GM12865 (cell line): ENCODE results near the gene IL17A.
"Not testable (repeated sequence)": the region's sequence is repeated elsewhere in the genome, so short reads cannot be mapped to it uniquely, and the experiment has no call there.

Experiments used
- DNase-seq: peaks from one replicate; pipeline ENCODE4 v3.0.0; 2010; ENCODE audit warnings: low read depth
- H3K4me3 ChIP-seq: 2 replicates; pipeline ENCODE4 v1.5.1; 2011; ENCODE audit warnings: mild to moderate bottlenecking, low read depth, low read length, control low read depth
- TF ChIP-seq, protein P1 (sequence below): IDR thresholded peaks from 2 replicates; pipeline ENCODE4 v1.5.1; 2011; ENCODE audit warnings: low read length, control low read depth, low read depth, inconsistent platforms; ENCODE audit not compliant: insufficient read depth; ENCODE audit errors: missing control alignments

The IL17A gene

DNA sequence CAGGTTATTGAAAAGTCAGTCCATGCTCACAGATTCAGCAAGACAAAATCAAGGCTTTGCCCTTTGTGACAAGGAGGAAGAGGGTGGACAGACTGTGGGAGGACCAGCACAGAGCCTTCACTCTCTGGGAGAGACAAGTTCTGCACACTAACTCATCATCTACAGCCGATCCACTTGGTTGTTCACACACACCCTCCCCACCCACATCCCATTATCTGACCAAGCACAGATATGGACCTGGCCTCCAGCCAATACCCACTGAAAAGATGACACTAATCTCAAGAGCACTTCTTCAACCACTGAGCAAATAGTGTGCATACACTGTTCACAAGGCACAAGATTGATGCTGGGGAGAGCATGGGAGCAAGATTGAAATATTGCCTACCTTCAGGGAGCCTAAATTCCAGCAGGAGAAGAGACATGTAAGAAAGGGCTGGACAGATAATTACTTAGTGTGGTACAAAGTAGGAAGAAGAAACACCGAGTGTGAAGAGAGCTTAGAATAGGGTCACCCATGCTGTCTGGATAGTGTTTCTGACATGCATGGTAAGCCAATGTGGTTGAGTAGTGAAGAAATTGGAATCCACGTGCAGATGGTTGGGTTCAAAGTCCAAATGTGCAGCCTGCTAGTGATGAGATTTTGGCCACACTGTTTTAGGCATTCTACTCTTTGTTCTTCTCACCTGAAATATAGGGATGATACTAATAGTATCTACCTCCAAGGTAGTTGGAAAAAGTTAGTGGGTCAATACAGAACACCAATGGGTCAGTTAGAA lies 21.7 kb upstream of the IL17A start:
- TF ChIP-seq, protein P1, sequence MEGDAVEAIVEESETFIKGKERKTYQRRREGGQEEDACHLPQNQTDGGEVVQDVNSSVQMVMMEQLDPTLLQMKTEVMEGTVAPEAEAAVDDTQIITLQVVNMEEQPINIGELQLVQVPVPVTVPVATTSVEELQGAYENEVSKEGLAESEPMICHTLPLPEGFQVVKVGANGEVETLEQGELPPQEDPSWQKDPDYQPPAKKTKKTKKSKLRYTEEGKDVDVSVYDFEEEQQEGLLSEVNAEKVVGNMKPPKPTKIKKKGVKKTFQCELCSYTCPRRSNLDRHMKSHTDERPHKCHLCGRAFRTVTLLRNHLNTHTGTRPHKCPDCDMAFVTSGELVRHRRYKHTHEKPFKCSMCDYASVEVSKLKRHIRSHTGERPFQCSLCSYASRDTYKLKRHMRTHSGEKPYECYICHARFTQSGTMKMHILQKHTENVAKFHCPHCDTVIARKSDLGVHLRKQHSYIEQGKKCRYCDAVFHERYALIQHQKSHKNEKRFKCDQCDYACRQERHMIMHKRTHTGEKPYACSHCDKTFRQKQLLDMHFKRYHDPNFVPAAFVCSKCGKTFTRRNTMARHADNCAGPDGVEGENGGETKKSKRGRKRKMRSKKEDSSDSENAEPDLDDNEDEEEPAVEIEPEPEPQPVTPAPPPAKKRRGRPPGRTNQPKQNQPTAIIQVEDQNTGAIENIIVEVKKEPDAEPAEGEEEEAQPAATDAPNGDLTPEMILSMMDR, result no peak
- no peak overlapping the region for H3K4me3 ChIP-seq
- DNase-seq, result peak; percentile 24

DNA sequence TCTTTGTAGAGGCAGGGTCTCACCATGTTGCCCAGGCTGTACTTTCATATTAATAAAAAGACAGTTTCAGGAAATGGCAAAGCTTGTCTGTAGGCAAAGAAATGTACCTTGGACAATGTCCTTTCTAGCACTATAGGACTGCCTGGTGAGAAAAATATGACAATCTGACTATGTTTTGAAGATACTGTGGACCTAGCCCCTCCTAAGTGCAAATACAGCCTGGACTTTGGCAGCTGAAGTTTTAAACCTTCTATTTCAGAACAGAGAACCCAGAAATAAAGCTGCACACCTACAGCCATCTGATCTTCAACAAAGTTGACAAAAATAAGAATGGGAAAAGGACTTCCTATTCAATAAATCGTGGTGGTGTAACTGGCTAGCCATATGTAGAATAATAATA lies 18.9 kb upstream of the IL17A start:
- TF ChIP-seq, protein P1, result no peak
- H3K4me3 ChIP-seq, result no peak overlapping the region
- no peak for DNase-seq

DNA sequence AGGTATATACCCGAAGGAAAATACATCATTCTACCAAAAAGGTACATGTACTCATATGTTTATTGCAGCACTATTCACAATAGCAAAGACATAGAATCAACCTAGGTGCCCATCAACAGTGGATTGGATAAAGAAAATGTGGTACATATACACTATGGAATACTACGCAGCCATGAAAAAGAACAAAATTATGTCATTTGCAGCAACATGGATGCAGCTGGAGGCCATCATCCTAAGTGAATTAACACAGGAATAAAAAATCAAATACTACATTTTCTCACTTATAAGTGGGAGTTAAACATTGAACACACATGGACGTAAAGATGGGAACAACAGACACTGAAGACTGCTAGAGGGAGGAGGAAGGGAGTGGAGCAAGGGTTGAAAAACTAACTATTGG lies 17.8 kb upstream of the IL17A start:
- not testable (repeated sequence) for H3K4me3 ChIP-seq, DNase-seq

DNA sequence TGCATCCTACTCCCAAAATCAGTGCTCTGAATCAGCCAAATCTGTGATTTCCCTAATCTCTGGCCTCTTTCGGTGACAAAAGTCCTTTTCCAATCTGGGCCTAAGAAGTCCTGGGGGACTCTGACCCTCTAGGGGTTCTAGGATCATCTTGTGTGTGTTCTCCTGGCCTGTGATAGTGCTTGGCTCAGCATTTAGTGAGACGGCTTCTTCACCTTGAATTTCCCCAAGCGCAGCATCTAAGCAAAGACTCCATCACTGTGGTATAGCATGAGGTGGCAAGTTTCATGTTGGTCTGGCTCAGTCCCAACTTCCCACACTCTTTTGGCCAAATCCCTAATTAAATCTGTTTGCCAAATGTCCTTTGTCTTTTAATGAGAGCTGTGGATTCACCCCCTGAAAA lies 12.1 kb upstream of the IL17A start:
- DNase-seq, result peak; percentile 18
- H3K4me3 ChIP-seq, result no peak overlapping the region
- TF ChIP-seq, protein P1, result no peak

DNA sequence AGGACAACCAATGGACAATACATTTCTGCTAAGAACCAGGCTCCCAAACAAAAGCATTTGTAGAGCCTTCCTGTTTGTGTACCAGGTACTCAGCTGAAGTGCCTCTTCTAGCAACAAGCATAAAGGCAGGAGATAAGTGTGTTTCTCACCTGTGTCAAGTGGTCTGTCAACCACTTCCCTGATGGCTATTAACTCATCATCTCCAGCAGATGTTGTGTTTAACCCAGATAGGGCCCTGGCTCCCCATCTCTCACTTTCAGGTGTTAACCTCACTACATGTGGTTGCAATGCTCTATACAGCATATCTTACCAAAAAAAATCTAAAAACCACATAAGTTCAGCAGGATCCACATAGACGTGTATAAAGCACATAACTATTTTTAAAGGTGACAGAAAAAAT lies 9.6 kb upstream of the IL17A start:
- no peak overlapping the region for H3K4me3 ChIP-seq
- peak; percentile 84 for DNase-seq
- TF ChIP-seq, protein P1, result no peak

DNA sequence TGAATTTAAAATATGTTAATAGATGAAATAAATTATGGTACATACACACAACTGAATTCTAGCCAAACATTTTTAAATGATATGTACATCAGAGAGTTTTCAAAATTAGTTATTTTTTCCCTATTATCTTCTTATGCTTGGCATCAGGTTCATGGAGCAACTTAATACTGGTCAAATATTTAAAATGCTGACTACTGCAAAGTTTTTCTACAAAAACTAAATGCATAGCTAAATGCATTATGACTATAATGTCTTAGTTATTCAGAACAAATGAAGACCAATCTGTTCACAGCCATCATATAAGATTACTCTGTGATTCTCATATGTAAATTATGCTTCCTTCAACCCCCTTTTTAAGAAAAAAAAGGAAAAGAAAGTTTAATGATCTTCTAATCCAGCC lies 8.2 kb upstream of the IL17A start:
- TF ChIP-seq, protein P1, result no peak
- DNase-seq, result no peak

DNA sequence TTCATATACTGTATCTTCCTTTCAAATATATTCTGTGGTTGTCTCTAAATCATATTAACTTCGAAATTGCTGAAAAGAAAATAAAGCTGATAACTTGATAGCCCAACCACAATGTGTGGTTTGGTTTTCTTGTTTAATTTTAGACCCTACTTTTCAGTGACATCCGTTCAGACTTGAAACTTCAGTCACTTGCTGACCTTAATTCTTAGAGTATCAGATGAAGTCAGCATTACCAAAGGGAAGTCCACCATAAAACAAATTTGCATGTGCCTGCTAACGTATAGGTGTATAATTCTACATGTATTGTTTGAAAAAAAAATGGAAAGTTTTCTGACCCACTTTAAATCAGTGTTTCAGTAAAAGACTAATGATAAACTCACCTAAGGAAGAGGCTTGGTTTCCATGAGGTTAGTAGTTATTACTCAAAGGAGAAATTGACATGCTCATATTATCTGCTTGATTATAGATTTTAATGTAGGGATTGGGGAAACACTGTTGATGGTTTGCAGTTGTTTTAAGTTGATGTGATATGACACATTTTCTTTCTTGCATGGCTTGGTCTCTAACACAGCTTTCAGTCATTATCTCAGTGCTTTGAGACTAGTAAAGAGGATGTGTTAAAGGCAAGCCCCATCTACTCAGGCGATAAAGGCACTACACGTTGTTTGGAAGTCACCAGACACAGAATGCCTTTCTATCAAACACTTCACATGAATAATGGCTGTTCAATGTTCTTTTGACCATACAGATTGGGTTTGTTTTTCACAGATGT lies 5.2 kb upstream of the IL17A start:
- DNase-seq, result peak; percentile 80
- TF ChIP-seq, protein P1, result no peak
- H3K4me3 ChIP-seq, result no peak overlapping the region

More for the DNA sequence above, 8.2 kb upstream of the IL17A start:
- H3K4me3 ChIP-seq, result no peak overlapping the region
